ENCODE measurements around the gene GOLGA5. TPM values are rescaled to one million over a fixed set of nuclear protein-coding genes. Genes with fewer than 3 reads are reported as not detected.

Gene GOLGA5
- total RNA-seq, 1 experiment from 2014 or later = 22.3 TPM

GRCh38 chr14:92800012-92800411 is 5.9 kb downstream of the GOLGA5 start:
- ChIA-PET POLR2A (no interaction called here), CTCF (no interaction called here)
- no TSS peak for BruUV-seq (replicated peaks)
- H3K27me3 ChIP-seq (ENCODE audit: control insufficient read depth, insufficient read depth, low read length) = no peaks in the 10 kb centered on the region
- in situ Hi-C loops (cut with HindIII; ENCODE audit: low pct_unique_long_range_greater_than_20kb, low sequenced_read_pairs) (no loop called here), intact Hi-C loops (cut with micrococcal nuclease; ENCODE audit: unreplicated experiment) (no loop called here)
- peaks cover 4% of the 10 kb centered on the region for H3K36me3 ChIP-seq (ENCODE audit: control insufficient read depth, insufficient read depth, low read length)
- H3K9me3 ChIP-seq (ENCODE audit: control insufficient read depth, insufficient read depth, low read depth, low read length) = no peaks in the 10 kb centered on the region
- no peak for DNase-seq (ENCODE audit: low read depth, low spot score)
- no peak overlapping the region for H3K4me3 ChIP-seq (ENCODE audit: low read depth in 2 of 2, low read length in 2 of 2)
- TF ChIP-seq REST (IDR thresholded peaks at IDR 0.05; ENCODE audit: insufficient read depth in 1 of 2, low read depth in 2 of 2, low read length in 1 of 2) = no peak
- TF ChIP-seq CTCF (IDR thresholded peaks at IDR 0.05) = no peak
- H3K4me1 ChIP-seq (ENCODE audit: control insufficient read depth, insufficient read depth, low read length) = peaks cover 6% of the 10 kb centered on the region
- ATAC-seq = no peak
- H3K27ac ChIP-seq (ENCODE audit: low read length) = no peak overlapping the region

- DNase-seq (ENCODE audit: low read depth, low spot score) = no peak
- H3K36me3 ChIP-seq (ENCODE audit: control insufficient read depth, insufficient read depth, low read length) = peaks cover 4% of the 10 kb centered on the region; the same call in 1 of the 2 replicates
- no peak for ATAC-seq
- POLR2A ChIA-PET = no interaction called here
- no peaks in the 10 kb centered on the region for H3K9me3 ChIP-seq (ENCODE audit: control insufficient read depth, insufficient read depth, low read depth, low read length)
- in situ Hi-C loops (cut with HindIII; ENCODE audit: low pct_unique_long_range_greater_than_20kb, low sequenced_read_pairs) (no loop called here), intact Hi-C loops (cut with micrococcal nuclease; ENCODE audit: unreplicated experiment) (no loop called here)
- H3K27ac ChIP-seq (ENCODE audit: low read length) = no peak overlapping the region
- TF ChIP-seq REST (IDR thresholded peaks at IDR 0.05; ENCODE audit: insufficient read depth in 1 of 2, low read depth in 2 of 2, low read length in 1 of 2) (no peak), CTCF (IDR thresholded peaks at IDR 0.05) (no peak), SIN3A (IDR thresholded peaks at IDR 0.05; ENCODE audit: borderline replicate concordance, insufficient read depth, low read depth, low read length) (no peak), POLR2AphosphoS5 (IDR thresholded peaks at IDR 0.05; ENCODE audit: low read depth, low read length) (no peak)
- CTCF ChIA-PET = no interaction called here
- H3K4me1 ChIP-seq (ENCODE audit: control insufficient read depth, insufficient read depth, low read length) = peaks cover 2% of the 10 kb centered on the region
- H3K4me3 ChIP-seq (ENCODE audit: low read depth in 2 of 2, low read length in 2 of 2) = no peak overlapping the region
- no peaks in the 10 kb centered on the region for H3K27me3 ChIP-seq (ENCODE audit: control insufficient read depth, insufficient read depth, low read length)
- BruUV-seq (replicated peaks) = no TSS peak
These were observed 6.4 kb downstream of the GOLGA5 start for GRCh38 chr14:92800525-92800924.
